ENCODE data around the gene UBE2J1.

UBE2J1 gene

DNA sequence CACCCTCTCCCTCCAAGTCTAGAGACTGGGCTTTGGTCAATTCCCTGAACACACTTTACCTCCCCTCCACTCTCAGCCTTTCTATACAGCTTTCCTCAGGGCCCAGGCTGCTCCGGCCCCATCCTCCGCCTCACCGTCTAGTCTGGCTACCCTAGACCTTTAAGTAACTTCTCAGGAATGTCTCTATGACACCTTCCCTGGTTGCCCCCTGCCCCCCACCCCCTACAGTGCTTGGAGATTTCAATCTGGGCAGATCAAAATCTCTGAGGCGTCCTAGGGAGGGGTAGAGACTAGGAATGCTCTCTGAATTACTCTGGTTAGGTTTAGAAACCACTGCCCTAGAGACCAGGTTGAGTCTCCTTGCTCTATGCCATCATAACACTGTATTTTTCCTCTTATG is 6.1 kb downstream of the UBE2J1 start:
- Histone ChIP-seq H4K20me1 (ENCODE audit: low read depth, low read length) (peaks cover 57% of the 10 kb centered on the region), H3K9me3 (ENCODE audit: insufficient read depth, low read length) (no peaks in the 10 kb centered on the region), H3K4me3 (ENCODE audit: insufficient read depth, low read length, poor library complexity, severe bottlenecking) (peak overlapping the region; percentile 30), H3K9me2 (replicated peaks; ENCODE audit: insufficient read depth, low read length) (no peaks in the 10 kb centered on the region), H3K27ac (ENCODE audit: low read depth, low read length) (peak overlapping the region; percentile 100), H2AFZ (ENCODE audit: low read depth, low read length, severe bottlenecking) (no peak overlapping the region), H3K9ac (ENCODE audit: low read length) (peak overlapping the region; percentile 23; the same call in 1 of the 2 replicates), H3F3A (ENCODE audit: insufficient read depth) (peaks cover 45% of the 10 kb centered on the region), H3K27me3 (ENCODE audit: low read length) (no peaks in the 10 kb centered on the region), H3K36me3 (ENCODE audit: low read length) (peaks cover 40% of the 10 kb centered on the region), H3K4me2 (ENCODE audit: low read depth, low read length, poor library complexity, severe bottlenecking) (peak overlapping the region; percentile 100), H3K79me2 (ENCODE audit: insufficient read depth, low read length) (peaks cover 100% of the 10 kb centered on the region)
- TF ChIP-seq EZH2phosphoT487 (conservative IDR thresholded peaks at IDR 0.05; ENCODE audit: low read length) (no peak), CTCF (IDR thresholded peaks at IDR 0.05; ENCODE audit: insufficient read depth, low read length, poor library complexity, severe bottlenecking) (no peak)

- peaks cover 50% of the 10 kb centered on the region for H3F3A ChIP-seq (ENCODE audit: insufficient read depth)
- no peak overlapping the region for H3K4me2 ChIP-seq (ENCODE audit: low read depth, low read length, poor library complexity, severe bottlenecking)
- peaks cover 86% of the 10 kb centered on the region for H3K79me2 ChIP-seq (ENCODE audit: insufficient read depth, low read length)
- H2AFZ ChIP-seq (ENCODE audit: low read depth, low read length, severe bottlenecking) = no peak overlapping the region
- no peaks in the 10 kb centered on the region for H3K27me3 ChIP-seq (ENCODE audit: low read length)
- no peak overlapping the region for H3K9ac ChIP-seq (ENCODE audit: low read length)
- peaks cover 34% of the 10 kb centered on the region for H4K20me1 ChIP-seq (ENCODE audit: low read depth, low read length)
- TF ChIP-seq CTCF (IDR thresholded peaks at IDR 0.05; ENCODE audit: insufficient read depth, low read length, poor library complexity, severe bottlenecking) (no peak), EZH2phosphoT487 (conservative IDR thresholded peaks at IDR 0.05; ENCODE audit: low read length) (no peak)
- peaks cover 75% of the 10 kb centered on the region for H3K36me3 ChIP-seq (ENCODE audit: low read length)
- no peak overlapping the region for H3K27ac ChIP-seq (ENCODE audit: low read depth, low read length)
- no peaks in the 10 kb centered on the region for H3K9me3 ChIP-seq (ENCODE audit: insufficient read depth, low read length)
- no peak overlapping the region for H3K4me3 ChIP-seq (ENCODE audit: insufficient read depth, low read length, poor library complexity, severe bottlenecking)
- H3K9me2 ChIP-seq (replicated peaks; ENCODE audit: insufficient read depth, low read length) = no peaks in the 10 kb centered on the region
Observed at GRCh38 chr6:89339565-89339964, 13.0 kb downstream of the UBE2J1 start.

- Histone ChIP-seq H3K4me2 (ENCODE audit: low read depth, low read length, poor library complexity, severe bottlenecking) (no peak overlapping the region), H3K9me3 (ENCODE audit: insufficient read depth, low read length) (no peaks in the 10 kb centered on the region), H3K9ac (ENCODE audit: low read length) (no peak overlapping the region), H3K36me3 (ENCODE audit: low read length) (peaks cover 79% of the 10 kb centered on the region), H3K4me3 (ENCODE audit: insufficient read depth, low read length, poor library complexity, severe bottlenecking) (no peak overlapping the region), H2AFZ (ENCODE audit: low read depth, low read length, severe bottlenecking) (no peak overlapping the region), H3K79me2 (ENCODE audit: insufficient read depth, low read length) (peaks cover 69% of the 10 kb centered on the region), H4K20me1 (ENCODE audit: low read depth, low read length) (peaks cover 32% of the 10 kb centered on the region), H3K27ac (ENCODE audit: low read depth, low read length) (no peak overlapping the region), H3F3A (ENCODE audit: insufficient read depth) (peaks cover 50% of the 10 kb centered on the region), H3K27me3 (ENCODE audit: low read length) (no peaks in the 10 kb centered on the region), H3K9me2 (replicated peaks; ENCODE audit: insufficient read depth, low read length) (no peaks in the 10 kb centered on the region)
- TF ChIP-seq CTCF (IDR thresholded peaks at IDR 0.05; ENCODE audit: insufficient read depth, low read length, poor library complexity, severe bottlenecking) = no peak
- no peak for TF ChIP-seq EZH2phosphoT487 (conservative IDR thresholded peaks at IDR 0.05; ENCODE audit: low read length)
Observed at GRCh38 chr6:89335164-89335563, 17.4 kb downstream of the UBE2J1 start.

All from SU-DHL-6 (cell line).